ENCODE measurements around the gene HAUS8. TPM values are rescaled to one million over a fixed set of nuclear protein-coding genes. Genes with fewer than 3 reads are reported as not detected.

The HAUS8 gene
- total RNA-seq, 1 experiment from 2014 or later, result 66.4 TPM

DNA sequence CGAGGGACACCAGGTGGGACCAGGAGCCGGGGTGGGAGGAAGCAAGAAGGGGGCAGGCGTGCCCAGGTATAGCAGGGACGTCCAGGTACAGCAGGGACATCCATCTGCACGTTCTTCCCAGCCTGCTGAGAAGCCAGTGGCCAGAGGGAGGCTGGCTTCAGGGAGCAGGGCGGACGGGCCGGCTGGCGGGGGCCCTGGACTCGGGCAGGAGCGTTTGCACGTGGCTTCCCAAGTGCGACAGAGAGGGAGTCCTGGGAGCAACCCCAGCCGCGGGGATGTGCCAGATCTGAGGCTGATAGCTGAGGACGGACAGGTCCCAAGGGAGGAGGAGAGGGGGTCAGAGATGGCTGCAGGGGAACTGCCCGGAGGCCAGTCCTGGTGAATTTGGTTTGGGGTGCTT is 37.0 kb upstream of the HAUS8 start:
- H3K4me1 ChIP-seq (ENCODE audit: insufficient read depth, low read length, poor library complexity, severe bottlenecking), result peaks cover 31% of the 10 kb centered on the region
- H3K36me3 ChIP-seq (ENCODE audit: insufficient read depth, low read length, poor library complexity, severe bottlenecking), result peaks cover 3% of the 10 kb centered on the region
- POLR2A ChIA-PET (ENCODE audit: low non-redundant PET), result no interaction called here
- intact Hi-C loops (cut with micrococcal nuclease; ENCODE audit: unreplicated experiment), result no loop called here
- CTCF ChIA-PET, result no interaction called here
- H3K27ac ChIP-seq (ENCODE audit: low read depth, low read length, poor library complexity, severe bottlenecking), result no peak overlapping the region
- no peak for TF ChIP-seq CTCF (conservative IDR thresholded peaks at IDR 0.05; ENCODE audit: low read depth, low read length)
- TF ChIP-seq EZH2 (IDR thresholded peaks at IDR 0.05; ENCODE audit: borderline replicate concordance, low read depth, low read length, poor library complexity, severe bottlenecking), result no peak
- DNase-seq (ENCODE audit: low spot score), result no peak
- no peaks in the 10 kb centered on the region for H3K9me3 ChIP-seq (ENCODE audit: low read depth, low read length, poor library complexity, severe bottlenecking)
- no peak overlapping the region for H3K4me3 ChIP-seq (ENCODE audit: low read depth, low read length, poor library complexity, severe bottlenecking)
- BruUV-seq (replicated peaks), result no TSS peak
- H3K27me3 ChIP-seq (replicated peaks; ENCODE audit: insufficient read depth, low read depth, low read length, poor library complexity), result no peaks in the 10 kb centered on the region

DNA sequence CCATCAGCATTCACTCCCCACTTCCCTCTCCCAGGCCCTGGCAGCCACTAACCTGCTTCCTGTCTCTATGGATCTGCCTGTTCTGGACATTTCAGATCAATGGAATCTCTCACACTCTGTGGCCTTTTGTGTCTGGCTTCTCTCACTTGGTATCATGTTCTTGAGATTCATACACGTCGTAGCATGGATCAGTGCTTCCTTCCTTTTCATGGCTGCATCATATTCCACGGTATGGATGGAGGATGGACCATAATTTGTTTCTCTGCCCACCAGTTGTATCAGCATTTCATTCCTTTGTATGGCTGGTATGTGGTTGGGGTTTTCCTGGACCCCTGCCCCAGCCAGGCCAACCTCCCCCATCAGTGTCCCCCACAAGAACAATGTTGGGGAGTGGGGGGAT is 36.5 kb upstream of the HAUS8 start:
- no peaks in the 10 kb centered on the region for H3K27me3 ChIP-seq (replicated peaks; ENCODE audit: insufficient read depth, low read depth, low read length, poor library complexity)
- POLR2A ChIA-PET (ENCODE audit: low non-redundant PET), result no interaction called here
- DNase-seq (ENCODE audit: low spot score), result no peak
- no peak for TF ChIP-seq CTCF (conservative IDR thresholded peaks at IDR 0.05; ENCODE audit: low read depth, low read length)
- no peak for TF ChIP-seq EZH2 (IDR thresholded peaks at IDR 0.05; ENCODE audit: borderline replicate concordance, low read depth, low read length, poor library complexity, severe bottlenecking)
- H3K36me3 ChIP-seq (ENCODE audit: insufficient read depth, low read length, poor library complexity, severe bottlenecking), result peaks cover 3% of the 10 kb centered on the region
- no peak overlapping the region for H3K27ac ChIP-seq (ENCODE audit: low read depth, low read length, poor library complexity, severe bottlenecking)
- H3K4me1 ChIP-seq (ENCODE audit: insufficient read depth, low read length, poor library complexity, severe bottlenecking), result peaks cover 33% of the 10 kb centered on the region
- BruUV-seq (replicated peaks), result no TSS peak
- H3K4me3 ChIP-seq (ENCODE audit: low read depth, low read length, poor library complexity, severe bottlenecking), result no peak overlapping the region
- intact Hi-C loops (cut with micrococcal nuclease; ENCODE audit: unreplicated experiment), result no loop called here
- H3K9me3 ChIP-seq (ENCODE audit: low read depth, low read length, poor library complexity, severe bottlenecking), result no peaks in the 10 kb centered on the region
- CTCF ChIA-PET, result no interaction called here

DNA sequence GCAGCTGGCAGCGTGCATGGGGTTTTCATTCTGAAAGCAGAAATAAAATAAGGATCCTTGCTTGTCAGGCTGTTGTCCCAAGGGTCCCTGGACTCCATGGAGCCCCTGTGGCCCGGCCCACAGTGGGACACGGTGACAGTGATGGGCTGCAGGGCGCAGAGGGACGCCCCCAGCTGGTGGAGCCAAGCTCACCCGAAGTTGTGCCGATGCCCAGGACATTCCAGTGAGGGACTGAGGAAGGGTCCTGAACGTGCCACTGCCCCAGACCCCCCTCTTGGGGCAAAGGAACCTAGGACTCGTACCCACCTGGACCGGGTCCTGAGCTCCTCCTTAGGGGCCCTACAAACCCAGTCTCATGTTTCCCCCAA is 35.3 kb upstream of the HAUS8 start:
- intact Hi-C loops (cut with micrococcal nuclease; ENCODE audit: unreplicated experiment), result no loop called here
- Histone ChIP-seq H3K27me3 (replicated peaks; ENCODE audit: insufficient read depth, low read depth, low read length, poor library complexity) (no peaks in the 10 kb centered on the region), H3K9me3 (ENCODE audit: low read depth, low read length, poor library complexity, severe bottlenecking) (no peaks in the 10 kb centered on the region), H3K4me1 (ENCODE audit: insufficient read depth, low read length, poor library complexity, severe bottlenecking) (peaks cover 33% of the 10 kb centered on the region), H3K4me3 (ENCODE audit: low read depth, low read length, poor library complexity, severe bottlenecking) (no peak overlapping the region), H3K36me3 (ENCODE audit: insufficient read depth, low read length, poor library complexity, severe bottlenecking) (peaks cover 3% of the 10 kb centered on the region), H3K27ac (ENCODE audit: low read depth, low read length, poor library complexity, severe bottlenecking) (no peak overlapping the region)
- ChIA-PET POLR2A (ENCODE audit: low non-redundant PET) (no interaction called here), CTCF (no interaction called here)
- DNase-seq (ENCODE audit: low spot score), result no peak
- no peak for TF ChIP-seq EZH2 (IDR thresholded peaks at IDR 0.05; ENCODE audit: borderline replicate concordance, low read depth, low read length, poor library complexity, severe bottlenecking)
- no peak for TF ChIP-seq CTCF (conservative IDR thresholded peaks at IDR 0.05; ENCODE audit: low read depth, low read length)
- no TSS peak for BruUV-seq (replicated peaks)

Measured in A673 (cell line).